Measurements from ENCODE around the gene PTMA. TPM values are rescaled to one million over a fixed set of nuclear protein-coding genes. Genes with fewer than 3 reads are reported as not detected.
"Not testable (repeated sequence)": the region's sequence is repeated elsewhere in the genome, so short reads cannot be mapped to it uniquely, and the experiment has no call there.

PTMA gene
- polyA plus RNA-seq, 1 donor: 486 TPM

- no peak for DNase-seq (ENCODE audit: low read depth)
These were observed 7.1 kb downstream of the PTMA start for GRCh38 chr2:231715499-231715837.

- no peak for DNase-seq (ENCODE audit: low read depth)
These were observed 7.8 kb downstream of the PTMA start for GRCh38 chr2:231715988-231716616.

GRCh38 chr2:231716666-231717280 is 8.4 kb downstream of the PTMA start:
- DNase-seq (ENCODE audit: low read depth): no peak

GRCh38 chr2:231717281-231718171 is 9.2 kb downstream of the PTMA start:
- DNase-seq (ENCODE audit: low read depth): no peak

GRCh38 chr2:231718799-231719198 is 10.5 kb downstream of the PTMA start:
- DNase-seq (ENCODE audit: low read depth): no peak

GRCh38 chr2:231720292-231720986 is 12.1 kb downstream of the PTMA start:
- DNase-seq (ENCODE audit: low read depth): no peak

DNA sequence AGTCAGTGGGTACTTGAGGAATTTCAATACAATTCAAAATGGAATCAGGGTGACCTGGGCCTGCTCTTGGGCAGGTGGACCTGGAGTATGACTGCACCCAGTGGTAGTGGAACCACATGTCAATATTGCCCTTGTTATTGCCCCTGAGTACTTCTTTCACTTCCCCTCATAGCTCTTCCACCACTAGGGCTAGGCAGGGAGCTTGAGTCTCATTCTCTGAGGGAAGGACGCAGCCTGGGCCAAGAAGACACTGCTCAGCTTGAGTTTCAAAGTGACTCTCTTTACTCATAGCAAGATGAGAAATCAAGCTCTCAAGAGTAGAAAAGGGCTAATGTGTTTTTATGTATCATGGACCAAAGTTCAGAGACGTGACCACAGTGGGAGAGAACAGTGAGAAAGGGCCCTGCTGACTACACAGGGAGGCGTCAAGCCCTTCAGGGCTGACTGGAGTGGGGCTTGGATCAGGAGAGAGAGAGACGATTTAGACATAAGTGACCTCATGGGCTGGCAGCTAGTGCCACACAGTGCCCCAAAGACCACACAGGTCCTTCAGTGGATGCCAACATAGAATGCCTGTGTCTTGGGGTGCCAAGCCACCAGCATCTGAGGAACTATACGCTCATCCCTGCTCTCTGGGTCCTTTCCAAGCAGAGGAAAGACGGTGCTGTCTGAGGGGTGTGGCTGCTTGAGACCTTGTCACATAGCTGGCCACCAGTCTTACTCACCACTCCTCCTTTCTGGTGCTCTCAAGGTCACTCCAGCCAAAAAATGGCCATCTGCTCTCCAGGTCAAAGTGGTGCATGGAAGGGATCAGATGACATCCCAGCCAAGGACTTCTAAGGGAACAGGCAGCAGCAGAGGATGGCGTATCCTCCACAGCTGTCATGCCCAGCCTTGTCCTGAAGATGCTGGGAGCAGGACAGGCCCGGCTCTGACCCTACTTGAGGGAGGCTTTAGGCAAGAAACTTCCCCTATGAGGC is 13.0 kb downstream of the PTMA start:
- DNase-seq (ENCODE audit: low read depth): no peak

DNA sequence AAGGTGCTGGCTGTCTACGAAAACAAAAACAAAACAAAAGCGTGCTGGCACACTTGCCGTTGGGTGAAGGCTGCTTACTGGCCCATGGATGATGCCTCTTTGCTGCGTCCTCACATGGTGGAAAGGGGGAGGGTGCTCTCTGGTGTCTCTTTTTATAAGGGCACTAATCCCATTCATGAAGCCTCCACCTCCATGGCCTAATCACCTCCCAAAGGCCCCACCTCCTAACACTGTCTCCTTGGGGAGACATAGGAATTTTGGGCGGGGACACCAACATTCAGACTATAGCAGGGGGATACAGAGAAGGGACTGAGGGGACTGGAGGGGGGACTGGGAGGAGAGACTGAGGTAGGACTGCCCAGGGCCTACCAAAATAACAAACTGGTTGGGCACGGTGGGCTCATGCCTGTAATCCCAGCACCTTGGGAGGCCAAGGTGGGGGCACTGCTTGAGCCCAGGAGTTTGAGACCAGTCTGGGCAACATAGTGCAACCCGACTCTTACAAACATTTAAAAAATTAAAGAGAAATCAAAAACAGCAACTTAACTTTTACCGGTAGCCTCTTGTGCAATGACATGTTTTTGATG is 14.5 kb downstream of the PTMA start:
- DNase-seq (ENCODE audit: low read depth): no peak

GRCh38 chr2:231725476-231725875 is 17.2 kb downstream of the PTMA start:
- no peak for DNase-seq (ENCODE audit: low read depth)

- DNase-seq (ENCODE audit: low read depth): no peak
These were observed 18.0 kb downstream of the PTMA start for GRCh38 chr2:231726276-231726675.

DNA sequence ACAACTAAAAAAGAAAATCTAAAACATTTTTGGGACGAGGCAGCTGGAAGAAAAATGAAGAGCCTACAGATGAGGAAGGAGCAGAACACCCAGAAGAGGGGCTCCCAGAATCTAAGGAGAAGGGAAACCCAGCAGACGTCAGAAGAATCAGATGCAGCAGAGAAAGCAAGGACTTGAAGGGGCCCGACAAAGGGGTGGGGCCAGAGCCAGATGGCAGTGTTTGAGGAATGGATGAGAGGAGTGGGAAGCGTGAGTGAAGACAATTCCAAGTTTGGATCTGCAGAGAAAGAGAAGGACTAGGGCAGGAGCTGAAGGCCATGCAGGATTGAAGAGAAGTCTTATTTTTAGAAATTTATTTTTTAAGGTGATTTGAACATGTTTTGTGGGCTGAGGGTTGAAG is 19.3 kb downstream of the PTMA start:
- DNase-seq (ENCODE audit: low read depth): no peak

DNA sequence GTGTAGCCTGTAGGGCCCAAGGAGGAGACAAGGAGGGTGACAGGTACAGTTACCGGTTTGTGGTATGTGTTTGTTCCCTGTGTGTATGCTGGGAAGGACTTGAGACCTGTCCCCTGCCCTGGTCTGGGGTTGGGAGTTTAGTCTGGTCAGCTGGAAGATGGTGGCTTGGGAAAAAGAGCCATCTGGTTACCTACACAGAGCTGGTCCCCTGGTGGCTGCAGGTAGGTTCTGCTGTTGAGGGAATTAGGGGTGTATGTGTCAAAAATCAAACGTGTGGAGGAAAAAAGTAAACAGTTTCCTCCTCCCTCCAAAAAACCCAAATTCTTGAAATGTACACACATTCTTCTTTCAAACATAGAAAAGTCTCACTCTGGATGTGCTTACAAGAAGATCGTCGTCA is 24.3 kb downstream of the PTMA start:
- DNase-seq (ENCODE audit: low read depth): no peak

DNA sequence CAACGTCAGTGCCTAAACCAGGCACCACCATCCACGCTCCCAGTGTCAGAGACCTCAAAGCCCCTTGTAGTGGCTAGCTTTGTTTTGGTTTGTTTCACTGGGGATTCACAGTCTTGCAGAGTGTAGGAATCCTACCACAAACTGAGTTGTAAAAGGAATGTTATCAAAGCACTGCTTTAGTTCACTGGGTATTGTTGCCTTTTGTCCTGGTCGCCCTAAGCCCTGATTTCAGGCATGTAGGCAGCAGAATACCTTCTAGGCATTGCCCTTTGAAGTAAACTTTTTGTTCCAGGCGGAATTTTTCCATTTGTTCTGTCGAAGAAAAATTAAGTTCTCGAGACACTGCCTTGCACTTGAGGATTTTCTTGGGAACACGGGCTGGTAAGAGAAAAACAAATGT is 29.4 kb downstream of the PTMA start:
- no peak for DNase-seq (ENCODE audit: low read depth)

- DNase-seq (ENCODE audit: low read depth): no peak
These were observed 35.2 kb downstream of the PTMA start for GRCh38 chr2:231743376-231744116.

DNA sequence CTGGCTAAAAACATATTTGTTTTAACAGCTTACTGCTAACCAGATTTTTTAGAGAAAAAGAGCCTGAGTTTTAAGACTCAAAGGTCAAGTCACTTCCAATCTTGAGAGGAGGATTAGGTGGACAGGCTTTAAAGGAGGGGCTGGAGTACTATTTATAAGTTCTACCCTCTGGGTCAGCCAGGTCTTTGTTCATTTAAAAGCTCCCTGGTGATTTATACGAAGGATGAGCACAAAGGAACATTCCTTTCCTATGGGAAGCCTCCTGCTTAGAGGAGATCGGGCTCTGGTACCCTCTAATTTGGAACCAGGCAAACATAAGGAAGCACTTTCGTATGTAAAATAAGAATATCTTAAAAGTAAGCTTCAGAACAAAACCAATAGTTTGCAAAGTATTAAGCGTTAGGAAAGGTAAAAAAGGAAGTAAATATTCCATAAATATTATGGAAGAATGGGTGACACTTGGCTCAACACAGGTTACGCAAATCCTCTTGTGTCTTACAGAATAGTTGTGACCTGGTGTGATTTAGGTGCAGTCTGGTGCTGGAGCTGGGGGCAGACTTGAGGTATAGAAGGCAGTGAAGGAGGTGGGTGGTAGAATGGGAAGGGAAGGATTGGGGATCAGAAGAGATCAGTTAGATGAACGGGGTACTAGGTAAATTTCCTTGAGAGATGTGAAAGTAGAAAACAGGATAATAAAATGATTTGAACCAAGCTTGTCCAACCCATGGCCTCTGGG is 37.1 kb downstream of the PTMA start:
- DNase-seq (ENCODE audit: low read depth): no peak

- DNase-seq (ENCODE audit: low read depth): not testable (repeated sequence)
These were observed 40.0 kb downstream of the PTMA start for GRCh38 chr2:231748153-231748896.

- DNase-seq (ENCODE audit: low read depth): not testable (repeated sequence)
These were observed 40.7 kb downstream of the PTMA start for GRCh38 chr2:231749016-231749415.

- DNase-seq (ENCODE audit: low read depth): no peak
These were observed 42.9 kb downstream of the PTMA start for GRCh38 chr2:231751042-231751815.
